ENCODE results near the gene AFAP1. TPM values are rescaled to one million over a fixed set of nuclear protein-coding genes. Genes with fewer than 3 reads are reported as not detected.
A peak's percentile ranks its signal among the peaks of the same experiment; 100 is the strongest.

AFAP1 gene
- total RNA-seq, 1 donor from 2014 or later: 84.9 TPM

- no peak overlapping the region for H3K4me3 ChIP-seq
- H3K36me3 ChIP-seq: no peaks in the 10 kb centered on the region
- H3K9me3 ChIP-seq: no peaks in the 10 kb centered on the region
- H3K27ac ChIP-seq: no peak overlapping the region
- no peak for DNase-seq (ENCODE audit: low spot score in 2 of 2)
- H3K4me1 ChIP-seq: peaks cover 0 to 12% of the 10 kb centered on the region in 2 donors
- H3K27me3 ChIP-seq: no peaks in the 10 kb centered on the region
- TF ChIP-seq CTCF (IDR thresholded peaks at IDR 0.05): no peak
- intact Hi-C loops (cut with DNase I): loop anchor here (5.0 kb wide), 1 partner anchor 141 kb away; no protein-coding TSS in a partner anchor
Observed at GRCh38 chr4:7915875-7916242, 23.8 kb downstream of the AFAP1 start.

- H3K27ac ChIP-seq: no peak overlapping the region
Observed at GRCh38 chr4:7912826-7913225, 26.8 kb downstream of the AFAP1 start.

GRCh38 chr4:7910952-7911578 lies 28.6 kb downstream of the AFAP1 start:
- peak in 1 of 2 donors; percentile 74 for DNase-seq (ENCODE audit: low spot score in 2 of 2)
- Histone ChIP-seq H3K4me3 (peak overlapping the region in 1 of 2 donors; percentile 40), H3K27me3 (no peaks in the 10 kb centered on the region), H3K27ac (peak overlapping the region; percentile 66 to 78), H3K36me3 (no peaks in the 10 kb centered on the region), H3K4me1 (peaks cover 8 to 45% of the 10 kb centered on the region in 2 donors), H3K9me3 (no peaks in the 10 kb centered on the region)
- intact Hi-C loops (cut with DNase I): loop anchor here (2.0 kb wide), 1 partner anchor 28 kb away; the partner anchor contains the start of gene AFAP1
- TF ChIP-seq CTCF (IDR thresholded peaks at IDR 0.05): no peak

More at GRCh38 chr4:7912826-7913225, 26.8 kb downstream of the AFAP1 start:
- DNase-seq (ENCODE audit: low spot score in 2 of 2): no peak
- no peaks in the 10 kb centered on the region for H3K9me3 ChIP-seq
- H3K4me1 ChIP-seq: peaks cover 2 to 39% of the 10 kb centered on the region in 2 donors
- TF ChIP-seq CTCF (IDR thresholded peaks at IDR 0.05): no peak
- no peaks in the 10 kb centered on the region for H3K36me3 ChIP-seq
- no peak overlapping the region for H3K4me3 ChIP-seq
- intact Hi-C loops (cut with DNase I): no loop called here
- H3K27me3 ChIP-seq: no peaks in the 10 kb centered on the region

- Histone ChIP-seq H3K27ac (peak overlapping the region; percentile 66 to 78), H3K4me1 (peaks cover 14 to 52% of the 10 kb centered on the region in 2 donors), H3K9me3 (no peaks in the 10 kb centered on the region), H3K36me3 (no peaks in the 10 kb centered on the region), H3K4me3 (peak overlapping the region; percentile 6 to 40), H3K27me3 (no peaks in the 10 kb centered on the region)
- intact Hi-C loops (cut with DNase I): loop anchor here (2.0 kb wide), 1 partner anchor 28 kb away; the partner anchor contains the start of gene AFAP1
- TF ChIP-seq CTCF (IDR thresholded peaks at IDR 0.05): no peak
- no peak for DNase-seq (ENCODE audit: low spot score in 2 of 2)
Observed at GRCh38 chr4:7910263-7910896, 29.3 kb downstream of the AFAP1 start.

- H3K4me3 ChIP-seq: peak overlapping the region in 1 of 2 donors; percentile 40
- TF ChIP-seq CTCF (IDR thresholded peaks at IDR 0.05): no peak
- H3K4me1 ChIP-seq: peaks cover 19 to 59% of the 10 kb centered on the region in 2 donors
- no peak for DNase-seq (ENCODE audit: low spot score in 2 of 2)
- no peaks in the 10 kb centered on the region for H3K9me3 ChIP-seq
- H3K27me3 ChIP-seq: no peaks in the 10 kb centered on the region
- H3K27ac ChIP-seq: peak overlapping the region; percentile 66 to 78
- intact Hi-C loops (cut with DNase I): loop anchor here (2.0 kb wide), 1 partner anchor 29 kb away; the partner anchor contains the start of gene AFAP1
- no peaks in the 10 kb centered on the region for H3K36me3 ChIP-seq
Observed at GRCh38 chr4:7909463-7910262, 30.0 kb downstream of the AFAP1 start.
